Rectal smooth muscle tissue (tissue), 1 donor: ENCODE results near the gene SERPINI2.
"Not testable (repeated sequence)": the region's sequence is repeated elsewhere in the genome, so short reads cannot be mapped to it uniquely, and the experiment has no call there.

Experiments used
- H3K27ac ChIP-seq: one replicate; pipeline ENCODE4 v1.7.0; 2013; ENCODE audit warnings: low read depth, low read length, inconsistent platforms
- H3K27me3 ChIP-seq: one replicate; pipeline ENCODE4 v1.7.0; 2013; ENCODE audit warnings: low read length; ENCODE audit not compliant: control insufficient read depth, insufficient read depth
- H3K36me3 ChIP-seq: one replicate; pipeline ENCODE4 v1.7.0; 2013; ENCODE audit warnings: low read length; ENCODE audit not compliant: control insufficient read depth, insufficient read depth
- H3K4me1 ChIP-seq: one replicate; pipeline ENCODE4 v1.7.0; 2013; ENCODE audit warnings: low read length; ENCODE audit not compliant: control insufficient read depth, insufficient read depth
- H3K4me3 ChIP-seq: one replicate; pipeline ENCODE4 v1.7.0; 2013; ENCODE audit warnings: low read length
- H3K9ac ChIP-seq: one replicate; pipeline ENCODE4 v1.7.0; 2013; ENCODE audit warnings: low read length

Gene SERPINI2

GRCh38 chr3:167441256-167441655 is 32.6 kb downstream of the SERPINI2 start:
- H3K36me3 ChIP-seq: no peaks in the 10 kb centered on the region
- H3K9ac ChIP-seq: no peak overlapping the region
- no peak overlapping the region for H3K27ac ChIP-seq
- no peaks in the 10 kb centered on the region for H3K27me3 ChIP-seq
- H3K4me1 ChIP-seq: no peaks in the 10 kb centered on the region
- H3K4me3 ChIP-seq: no peak overlapping the region

DNA sequence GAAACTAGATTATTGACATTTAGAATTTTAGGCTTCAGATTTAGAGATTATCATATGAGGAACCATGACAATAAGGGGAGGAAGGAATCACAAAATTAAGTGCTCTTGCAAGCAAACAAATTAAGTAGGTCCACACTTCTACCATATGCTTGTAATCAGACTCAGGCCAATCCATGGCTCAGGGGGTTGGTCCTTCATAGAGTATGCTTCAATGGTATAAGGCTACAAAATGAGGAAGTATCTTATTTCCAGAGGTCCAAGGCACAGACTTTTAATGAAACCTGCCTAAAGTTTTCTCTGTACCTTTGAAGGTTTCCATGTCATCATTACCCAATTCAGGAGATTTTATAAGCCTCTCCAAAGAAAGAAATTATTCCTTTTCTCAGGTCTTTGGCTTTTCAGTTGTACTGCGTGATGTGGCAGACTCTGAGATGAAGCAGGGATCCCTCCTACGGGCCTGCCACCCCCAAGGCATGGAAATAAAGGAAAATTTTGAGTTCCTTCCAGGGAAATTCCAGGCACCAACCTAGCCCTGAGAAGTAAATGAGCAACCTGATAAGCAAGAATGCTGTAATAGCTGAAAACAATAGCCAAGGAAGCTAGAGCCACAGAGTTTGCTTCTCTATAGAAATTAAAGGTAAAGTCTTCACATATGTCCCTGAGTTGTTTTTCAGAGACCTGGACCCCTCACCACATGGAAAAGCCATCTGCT is 36.3 kb downstream of the SERPINI2 start:
- H3K27me3 ChIP-seq: no peaks in the 10 kb centered on the region
- H3K4me1 ChIP-seq: no peaks in the 10 kb centered on the region
- no peak overlapping the region for H3K27ac ChIP-seq
- no peak overlapping the region for H3K9ac ChIP-seq
- no peaks in the 10 kb centered on the region for H3K36me3 ChIP-seq
- no peak overlapping the region for H3K4me3 ChIP-seq

DNA sequence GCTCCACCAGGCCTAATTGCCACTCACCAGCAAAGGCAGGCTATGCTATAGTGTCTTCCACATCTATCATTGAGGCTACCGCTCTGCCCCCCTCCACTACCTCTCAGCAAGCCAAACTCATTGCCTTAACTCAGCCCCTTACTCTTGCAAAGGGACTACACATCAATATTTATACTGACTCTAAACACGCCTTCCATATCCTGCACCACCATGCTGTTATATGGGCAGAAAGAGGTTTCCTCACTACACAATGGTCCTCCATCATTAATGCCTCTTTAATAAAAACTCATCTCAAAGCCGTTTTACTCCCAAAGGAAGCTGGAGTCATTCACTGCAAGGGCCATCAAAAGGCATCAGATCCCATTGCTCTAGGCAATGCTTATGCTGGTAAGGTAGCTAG is 46.9 kb downstream of the SERPINI2 start:
- H3K4me3 ChIP-seq, H3K9ac ChIP-seq, H3K27me3 ChIP-seq, H3K27ac ChIP-seq, H3K36me3 ChIP-seq, H3K4me1 ChIP-seq: not testable (repeated sequence)

GRCh38 chr3:167422396-167422795 is 51.4 kb downstream of the SERPINI2 start:
- H3K27me3 ChIP-seq, H3K36me3 ChIP-seq, H3K4me1 ChIP-seq, H3K27ac ChIP-seq, H3K4me3 ChIP-seq, H3K9ac ChIP-seq: not testable (repeated sequence)

GRCh38 chr3:167409611-167410010 is 64.2 kb downstream of the SERPINI2 start:
- H3K36me3 ChIP-seq: no peaks in the 10 kb centered on the region
- H3K4me3 ChIP-seq: no peak overlapping the region
- no peak overlapping the region for H3K27ac ChIP-seq
- no peaks in the 10 kb centered on the region for H3K4me1 ChIP-seq
- H3K9ac ChIP-seq: no peak overlapping the region
- H3K27me3 ChIP-seq: no peaks in the 10 kb centered on the region

- Histone ChIP-seq H3K27me3 (no peaks in the 10 kb centered on the region), H3K27ac (no peak overlapping the region), H3K36me3 (no peaks in the 10 kb centered on the region), H3K4me3 (no peak overlapping the region), H3K4me1 (no peaks in the 10 kb centered on the region), H3K9ac (no peak overlapping the region)
Observed at GRCh38 chr3:167406876-167407492, 66.9 kb downstream of the SERPINI2 start.

DNA sequence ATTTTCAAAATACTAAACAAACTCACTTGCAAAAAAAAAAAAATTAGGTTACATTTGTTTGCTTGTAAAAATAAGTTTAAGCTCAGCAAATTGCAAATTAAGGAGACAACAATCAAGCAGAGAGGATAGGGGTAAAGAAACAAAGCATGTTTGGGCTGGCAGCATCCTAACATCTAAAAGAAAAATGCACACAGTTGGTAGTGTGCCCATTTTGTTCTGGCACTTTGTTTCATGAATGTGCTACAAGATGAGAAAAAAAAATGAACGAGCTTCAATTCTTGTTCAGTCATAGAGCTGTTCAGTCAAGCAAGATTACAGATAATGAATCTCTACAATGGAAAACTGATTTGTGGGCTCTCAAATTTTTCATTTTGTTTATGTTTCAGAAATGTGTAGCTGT is 76.0 kb downstream of the SERPINI2 start:
- Histone ChIP-seq H3K27ac (no peak overlapping the region), H3K4me3 (no peak overlapping the region), H3K4me1 (no peaks in the 10 kb centered on the region), H3K27me3 (no peaks in the 10 kb centered on the region), H3K36me3 (no peaks in the 10 kb centered on the region), H3K9ac (no peak overlapping the region)

GRCh38 chr3:167396075-167396474 is 77.8 kb downstream of the SERPINI2 start:
- Histone ChIP-seq H3K27ac (no peak overlapping the region), H3K36me3 (no peaks in the 10 kb centered on the region), H3K9ac (no peak overlapping the region), H3K4me1 (no peaks in the 10 kb centered on the region), H3K27me3 (no peaks in the 10 kb centered on the region), H3K4me3 (no peak overlapping the region)

GRCh38 chr3:167394003-167394402 is 79.8 kb downstream of the SERPINI2 start:
- no peak overlapping the region for H3K9ac ChIP-seq
- H3K4me3 ChIP-seq: no peak overlapping the region
- H3K27ac ChIP-seq: no peak overlapping the region
- H3K4me1 ChIP-seq: no peaks in the 10 kb centered on the region
- no peaks in the 10 kb centered on the region for H3K36me3 ChIP-seq
- H3K27me3 ChIP-seq: no peaks in the 10 kb centered on the region
